Immature natural killer cell (primary cell): ENCODE measurements around the gene PNPLA4. TPM values are rescaled to one million over a fixed set of nuclear protein-coding genes. Genes with fewer than 3 reads are reported as not detected.

Source experiments
- DNase-seq, 3 donors: peaks; one replicate each; pipeline ENCODE4 v3.0.0; 2022; ENCODE audit warnings: mixed read lengths in 1 of 3
- H3K27ac Mint-ChIP-seq, 6 donors: one replicate each; pipeline ENCODE4 v1.8.0; 2020; ENCODE audit warnings: mixed read lengths in 6 of 6, mild to moderate bottlenecking in 5 of 6, inconsistent platforms in 4 of 6, moderate library complexity in 3 of 6
- H3K27me3 Mint-ChIP-seq, 3 donors: one replicate each; pipeline ENCODE4 v1.8.0; 2020 to 2021; ENCODE audit warnings: low read depth in 3 of 3, mild to moderate bottlenecking in 3 of 3, mixed read lengths in 3 of 3, moderate library complexity in 3 of 3, inconsistent platforms in 1 of 3
- H3K36me3 Mint-ChIP-seq, 3 donors: one replicate each; pipeline ENCODE4 v1.8.0; 2020; ENCODE audit warnings: mixed read lengths in 3 of 3, inconsistent platforms in 2 of 3, mild to moderate bottlenecking in 2 of 3
- H3K4me1 Mint-ChIP-seq, 2 donors: one replicate each; pipeline ENCODE4 v1.8.0; 2020; ENCODE audit warnings: inconsistent platforms in 2 of 2, mild to moderate bottlenecking in 2 of 2, mixed read lengths in 2 of 2, moderate library complexity in 1 of 2
- H3K4me3 Mint-ChIP-seq, 5 donors: one replicate each; pipeline ENCODE4 v1.8.0; 2020; ENCODE audit warnings: mild to moderate bottlenecking in 5 of 5, mixed read lengths in 5 of 5, inconsistent platforms in 3 of 5, moderate library complexity in 3 of 5
- H3K9me3 Mint-ChIP-seq, 6 donors: one replicate each; pipeline ENCODE4 v1.8.0; 2020; ENCODE audit warnings: mild to moderate bottlenecking in 6 of 6, mixed read lengths in 6 of 6, inconsistent platforms in 4 of 6, moderate library complexity in 3 of 6
- polyA plus RNA-seq, 3 donors: library from polyadenylated mRNA; unstranded; fragments of 300-500 nt; fragmentation: Illumina TruSeq; gene quantifications; one replicate each; pipeline ENCODE4 v1.2.3, GENCODE V29; 2021

Gene PNPLA4
- polyA plus RNA-seq: 10 to 100 TPM in 2 of 3 donors, 1 to 10 TPM in 1; 2.9 to 18.1 (median 11.9) TPM

GRCh38 chrX:7927259-7928167 is at the start of gene PNPLA4:
Gene PNPLA4 (minus strand): TSS chrX:7927413. CDS start chrX:7926119, 1,294 bp downstream.
- Mint-ChIP-seq H3K4me3 (peak within 1 kb of the TSS; percentile 93 to 99 (median 97)), H3K9me3 (no peaks in the 10 kb centered on the region), H3K36me3 (peaks cover 5 to 16% (median 12%) of the 10 kb centered on the region in 3 donors), H3K27ac (peak within 1 kb of the TSS; percentile 95 to 99 (median 96)), H3K4me1 (peaks cover 27 to 32% of the 10 kb centered on the region in 2 donors), H3K27me3 (peaks cover 0 to 8% (median 4%) of the 10 kb centered on the region in 3 donors)
- DNase-seq: peak; percentile 88 to 91 (median 91)

GRCh38 chrX:7972586-7972985 is 45.4 kb upstream of the PNPLA4 start:
- no peak for DNase-seq
- Mint-ChIP-seq H3K27me3 (peaks cover 0 to 5% (median 2%) of the 10 kb centered on the region in 3 donors), H3K4me1 (no peaks in the 10 kb centered on the region), H3K4me3 (no peak overlapping the region), H3K9me3 (peaks cover 0 to 6% (median 2%) of the 10 kb centered on the region in 6 donors), H3K36me3 (no peaks in the 10 kb centered on the region), H3K27ac (no peak overlapping the region)

GRCh38 chrX:7970428-7970827 is 43.2 kb upstream of the PNPLA4 start:
- Mint-ChIP-seq H3K36me3 (no peaks in the 10 kb centered on the region), H3K4me1 (no peaks in the 10 kb centered on the region), H3K27ac (no peak overlapping the region), H3K4me3 (no peak overlapping the region), H3K9me3 (peaks cover 0 to 6% (median 4%) of the 10 kb centered on the region in 6 donors), H3K27me3 (peaks cover 0 to 5% (median 2%) of the 10 kb centered on the region in 3 donors)
- DNase-seq: no peak

- Mint-ChIP-seq H3K36me3 (no peaks in the 10 kb centered on the region), H3K4me1 (no peaks in the 10 kb centered on the region), H3K4me3 (no peak overlapping the region), H3K27ac (no peak overlapping the region), H3K27me3 (peaks cover 0 to 10% (median 4%) of the 10 kb centered on the region in 3 donors), H3K9me3 (peaks cover 0 to 6% (median 4%) of the 10 kb centered on the region in 6 donors)
- DNase-seq: no peak
Observed at GRCh38 chrX:7965436-7965835, 38.2 kb upstream of the PNPLA4 start.

- Mint-ChIP-seq H3K4me3 (no peak overlapping the region), H3K36me3 (no peaks in the 10 kb centered on the region), H3K27me3 (peaks cover 1 to 14% (median 4%) of the 10 kb centered on the region in 3 donors)
Observed at GRCh38 chrX:7960246-7960645, 33.0 kb upstream of the PNPLA4 start.

DNA sequence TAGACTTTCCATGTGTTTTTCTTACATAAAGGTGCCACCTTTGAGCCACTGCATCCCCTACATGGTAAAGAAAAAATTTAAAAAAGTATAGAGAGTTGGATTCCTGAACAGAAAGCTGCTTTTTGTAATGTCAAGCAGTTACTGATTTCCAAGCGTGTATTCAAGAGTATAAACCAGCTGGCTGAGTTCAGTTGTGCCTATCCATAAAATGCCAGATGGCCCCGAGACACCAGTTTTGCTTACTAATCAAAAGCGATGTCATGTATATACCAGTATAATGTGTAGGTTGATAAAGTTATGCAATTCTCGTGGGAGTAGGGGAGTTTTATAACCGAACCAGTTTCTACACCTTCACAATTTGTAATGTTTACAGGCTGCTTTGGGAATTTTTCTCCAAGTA is 26.2 kb upstream of the PNPLA4 start:
- Mint-ChIP-seq H3K9me3 (peaks cover 0 to 9% (median 3%) of the 10 kb centered on the region in 6 donors), H3K36me3 (no peaks in the 10 kb centered on the region), H3K4me3 (no peak overlapping the region), H3K4me1 (peaks cover 4 to 8% of the 10 kb centered on the region in 2 donors), H3K27ac (no peak overlapping the region), H3K27me3 (peaks cover 0 to 14% (median 1%) of the 10 kb centered on the region in 3 donors)
- DNase-seq: no peak

More at GRCh38 chrX:7960246-7960645, 33.0 kb upstream of the PNPLA4 start:
- Mint-ChIP-seq H3K9me3 (peaks cover 0 to 9% (median 3%) of the 10 kb centered on the region in 6 donors), H3K27ac (no peak overlapping the region), H3K4me1 (no peaks in the 10 kb centered on the region)
- DNase-seq: no peak

DNA sequence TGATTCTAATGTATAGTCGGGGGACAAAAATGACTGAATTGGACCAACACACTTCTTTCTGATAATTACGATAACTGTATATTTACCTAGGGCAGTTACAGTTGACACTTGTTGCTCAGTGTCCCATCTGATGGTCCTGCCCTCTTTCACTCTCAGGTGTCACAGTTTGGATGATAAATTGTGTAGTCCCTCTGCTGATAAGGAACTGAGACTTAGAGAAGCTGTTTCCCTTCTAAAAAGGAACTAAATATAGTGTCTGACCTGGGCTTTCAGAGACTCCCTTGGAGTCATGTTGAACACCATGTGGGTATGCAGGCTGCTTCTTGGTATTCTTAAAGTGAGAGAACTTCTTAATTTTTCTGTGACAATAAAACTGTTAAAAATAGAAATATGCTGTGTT is 23.7 kb upstream of the PNPLA4 start:
- H3K4me1 Mint-ChIP-seq: peaks cover 4 to 8% of the 10 kb centered on the region in 2 donors
- H3K27me3 Mint-ChIP-seq: peaks cover 0 to 13% (median 2%) of the 10 kb centered on the region in 3 donors
- H3K36me3 Mint-ChIP-seq: no peaks in the 10 kb centered on the region
- H3K9me3 Mint-ChIP-seq: peaks cover 0 to 2% (median 0%) of the 10 kb centered on the region in 6 donors
- DNase-seq: no peak
- no peak overlapping the region for H3K27ac Mint-ChIP-seq
- no peak overlapping the region for H3K4me3 Mint-ChIP-seq

DNA sequence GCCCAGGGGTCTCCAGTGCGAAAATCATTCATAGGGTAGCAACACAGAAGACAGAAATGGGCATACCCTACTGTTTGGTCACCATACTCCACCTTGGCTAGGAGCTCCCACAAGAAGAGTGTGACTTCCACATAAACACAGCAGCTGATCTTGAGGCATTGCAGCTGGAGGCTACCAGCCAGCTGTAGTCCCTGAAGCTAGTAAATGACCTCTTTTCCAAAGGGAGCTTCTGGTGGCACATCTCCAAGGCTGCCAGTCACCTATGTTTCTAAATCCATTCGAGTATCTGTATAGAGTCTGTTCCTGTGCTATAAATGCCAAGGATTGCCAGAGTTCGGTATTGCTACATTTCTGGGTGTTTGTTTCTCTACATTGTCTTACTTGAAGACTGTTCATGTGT is 21.3 kb upstream of the PNPLA4 start:
- DNase-seq: no peak
- Mint-ChIP-seq H3K9me3 (peaks cover 0 to 2% (median 0%) of the 10 kb centered on the region in 6 donors), H3K27ac (no peak overlapping the region), H3K36me3 (no peaks in the 10 kb centered on the region), H3K27me3 (peaks cover 0 to 7% (median 2%) of the 10 kb centered on the region in 3 donors), H3K4me1 (peaks cover 4 to 8% of the 10 kb centered on the region in 2 donors), H3K4me3 (no peak overlapping the region)

GRCh38 chrX:7946960-7947359 is 19.7 kb upstream of the PNPLA4 start:
- H3K27ac Mint-ChIP-seq: no peak overlapping the region
- H3K4me1 Mint-ChIP-seq: peaks cover 4 to 8% of the 10 kb centered on the region in 2 donors
- H3K27me3 Mint-ChIP-seq: peaks cover 0 to 7% (median 2%) of the 10 kb centered on the region in 3 donors
- no peak overlapping the region for H3K4me3 Mint-ChIP-seq
- peaks cover 0 to 2% (median 0%) of the 10 kb centered on the region in 6 donors for H3K9me3 Mint-ChIP-seq
- no peak for DNase-seq
- H3K36me3 Mint-ChIP-seq: no peaks in the 10 kb centered on the region

- Mint-ChIP-seq H3K27ac (no peak overlapping the region), H3K27me3 (peaks cover 0 to 7% (median 2%) of the 10 kb centered on the region in 3 donors), H3K4me3 (no peak overlapping the region), H3K9me3 (no peaks in the 10 kb centered on the region), H3K36me3 (no peaks in the 10 kb centered on the region), H3K4me1 (no peaks in the 10 kb centered on the region)
- no peak for DNase-seq
Observed at GRCh38 chrX:7943600-7944245, 16.5 kb upstream of the PNPLA4 start.

DNA sequence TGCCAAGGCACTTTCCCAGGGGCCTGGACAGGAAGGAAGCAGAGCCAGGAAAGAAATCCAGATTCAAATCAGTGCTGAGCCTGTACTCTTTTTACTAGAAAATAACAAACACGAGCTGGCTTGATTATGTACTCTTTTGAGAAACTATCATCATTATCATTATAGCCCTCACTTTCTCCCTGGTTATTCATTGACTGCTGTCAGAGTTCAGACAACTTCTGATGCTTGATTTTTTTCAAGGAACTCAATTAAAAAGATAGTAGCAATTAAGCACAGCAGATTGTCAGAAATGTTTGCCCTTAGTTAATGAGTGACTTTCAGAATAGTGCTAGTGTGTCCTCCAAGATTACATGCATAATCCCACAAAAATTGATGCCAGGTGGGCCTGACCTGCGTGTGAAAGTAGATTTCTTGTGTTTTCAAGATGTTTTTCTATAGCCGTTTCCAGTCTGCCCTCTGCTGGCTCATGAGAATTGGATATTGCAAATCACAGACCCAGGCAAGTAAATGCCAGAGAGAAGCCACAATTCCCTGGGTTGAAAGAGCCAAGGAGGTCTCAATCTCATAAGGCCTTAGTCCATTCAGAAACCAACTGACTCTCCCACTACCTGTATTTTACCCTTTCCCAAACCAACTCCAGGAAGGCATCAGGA is 14.3 kb upstream of the PNPLA4 start:
- H3K27me3 Mint-ChIP-seq: no peaks in the 10 kb centered on the region
- no peaks in the 10 kb centered on the region for H3K36me3 Mint-ChIP-seq
- H3K4me1 Mint-ChIP-seq: no peaks in the 10 kb centered on the region
- no peaks in the 10 kb centered on the region for H3K9me3 Mint-ChIP-seq
- DNase-seq: no peak
- no peak overlapping the region for H3K27ac Mint-ChIP-seq
- no peak overlapping the region for H3K4me3 Mint-ChIP-seq

DNA sequence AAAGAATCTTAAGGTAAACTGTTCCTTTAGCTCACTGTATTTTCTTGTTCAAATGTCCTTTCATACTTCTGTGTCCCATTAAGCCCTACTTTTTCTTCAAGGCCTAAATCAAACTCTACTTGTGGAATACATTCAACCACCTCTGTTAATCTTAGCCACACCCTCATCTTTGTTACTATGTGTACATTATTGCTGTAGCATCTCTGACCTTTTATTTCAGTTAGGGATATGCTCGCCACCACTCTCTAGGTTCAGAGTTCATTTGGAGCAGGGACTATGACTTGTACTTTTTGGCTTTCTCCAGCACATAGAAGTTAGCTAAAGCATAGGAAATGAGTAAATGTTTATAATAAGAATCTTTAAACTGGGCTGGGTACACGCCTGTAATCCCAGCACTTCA is 6.8 kb upstream of the PNPLA4 start:
- Mint-ChIP-seq H3K27ac (no peak overlapping the region), H3K9me3 (no peaks in the 10 kb centered on the region), H3K36me3 (peaks cover 0 to 5% (median 5%) of the 10 kb centered on the region in 3 donors), H3K27me3 (peaks cover 0 to 3% (median 2%) of the 10 kb centered on the region in 3 donors), H3K4me1 (no peaks in the 10 kb centered on the region), H3K4me3 (no peak overlapping the region)
- DNase-seq: no peak

GRCh38 chrX:7926914-7927258 is 327 bp downstream of the PNPLA4 start:
- Mint-ChIP-seq H3K9me3 (no peaks in the 10 kb centered on the region), H3K4me3 (peak overlapping the region; percentile 93 to 99 (median 97)), H3K36me3 (peaks cover 5 to 20% (median 14%) of the 10 kb centered on the region in 3 donors), H3K27me3 (peaks cover 0 to 8% (median 4%) of the 10 kb centered on the region in 3 donors), H3K4me1 (peaks cover 27 to 32% of the 10 kb centered on the region in 2 donors), H3K27ac (peak overlapping the region; percentile 95 to 99 (median 96))
- no peak for DNase-seq
